GM21526 (cell line): ENCODE results near the gene CUZD1.
"Not testable (repeated sequence)": the region's sequence is repeated elsewhere in the genome, so short reads cannot be mapped to it uniquely, and the experiment has no call there.

ENCODE experiments used
- ATAC-seq: cut with Tn5 transposase; IDR thresholded peaks from one replicate; pipeline ENCODE4 v1.9.1; 2021; ENCODE audit warnings: moderate library complexity; ENCODE audit not compliant: unreplicated experiment, low FRiP score

CUZD1 gene

GRCh38 chr10:122858042-122858441, 12.4 kb upstream of the CUZD1 start:
- not testable (repeated sequence) for ATAC-seq

GRCh38 chr10:122856902-122857301, 11.2 kb upstream of the CUZD1 start:
- ATAC-seq = no peak

DNA sequence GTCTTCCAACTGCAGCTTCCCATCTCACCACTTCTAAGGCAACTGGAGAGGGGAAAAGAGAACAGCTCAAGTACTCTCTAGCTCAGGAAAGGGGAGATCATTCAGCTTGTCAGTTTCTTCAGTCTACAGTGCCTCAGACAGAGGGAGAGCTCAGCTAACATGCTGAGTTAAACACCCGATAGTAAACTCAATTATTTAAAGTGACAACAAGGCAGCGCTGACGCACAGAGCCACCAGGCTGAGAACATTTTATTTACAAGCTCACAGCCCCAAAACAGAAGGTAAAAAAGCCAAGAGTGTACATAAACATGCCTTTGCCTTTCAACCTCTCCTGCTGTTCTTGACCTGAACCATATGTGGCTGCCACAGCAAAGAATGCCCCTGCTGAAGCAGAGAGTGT, 10.1 kb upstream of the CUZD1 start:
- no peak for ATAC-seq

DNA sequence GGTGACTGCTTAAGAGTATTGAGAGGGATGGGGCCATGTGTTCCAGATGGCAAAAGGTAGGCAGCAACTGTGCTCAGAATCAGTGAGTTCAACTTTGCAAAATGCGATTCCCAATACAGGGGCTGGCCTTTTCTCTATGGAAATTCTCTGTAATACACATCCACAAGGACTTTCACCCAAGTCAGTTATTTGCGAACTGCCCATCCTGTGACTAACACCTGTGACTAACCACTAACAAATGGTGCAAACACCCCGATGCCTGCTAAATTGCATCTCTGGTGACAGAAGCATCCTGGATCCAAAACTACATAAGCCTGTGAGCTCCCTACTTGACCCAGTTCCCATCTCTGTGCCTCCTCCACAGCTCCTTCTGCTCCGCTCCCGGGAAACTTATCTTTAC, 9.0 kb upstream of the CUZD1 start:
- no peak for ATAC-seq

DNA sequence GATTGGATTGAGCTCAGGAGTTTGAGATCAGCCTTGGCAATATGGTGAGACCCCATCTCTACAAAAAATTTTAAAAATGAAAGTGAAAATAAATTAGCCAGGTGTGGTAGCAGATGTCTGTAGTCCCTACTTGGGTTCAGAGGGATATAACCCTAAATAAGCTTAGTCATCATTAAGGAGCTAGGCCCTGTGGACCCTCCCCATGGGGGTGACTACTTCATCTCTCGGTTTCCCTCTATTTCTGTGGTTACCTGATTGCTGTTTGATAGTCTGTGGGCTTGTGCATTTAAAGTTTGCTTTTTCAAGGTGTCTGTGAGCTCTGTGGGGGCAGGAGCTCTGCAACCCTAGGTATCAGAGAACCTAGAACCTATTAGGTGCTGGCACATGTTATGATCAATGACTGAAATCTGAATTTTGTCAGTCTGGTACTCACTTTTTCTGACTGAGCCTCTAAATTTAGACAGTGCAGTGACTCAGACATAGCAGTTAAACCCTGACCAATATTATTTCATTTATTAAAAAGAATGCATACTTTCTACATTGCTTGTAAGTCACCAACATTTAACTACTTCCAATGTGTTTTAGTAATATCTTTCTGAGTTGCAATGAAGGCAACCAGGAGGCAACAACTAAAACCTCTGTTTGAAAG, 8.1 kb upstream of the CUZD1 start:
- no peak for ATAC-seq

DNA sequence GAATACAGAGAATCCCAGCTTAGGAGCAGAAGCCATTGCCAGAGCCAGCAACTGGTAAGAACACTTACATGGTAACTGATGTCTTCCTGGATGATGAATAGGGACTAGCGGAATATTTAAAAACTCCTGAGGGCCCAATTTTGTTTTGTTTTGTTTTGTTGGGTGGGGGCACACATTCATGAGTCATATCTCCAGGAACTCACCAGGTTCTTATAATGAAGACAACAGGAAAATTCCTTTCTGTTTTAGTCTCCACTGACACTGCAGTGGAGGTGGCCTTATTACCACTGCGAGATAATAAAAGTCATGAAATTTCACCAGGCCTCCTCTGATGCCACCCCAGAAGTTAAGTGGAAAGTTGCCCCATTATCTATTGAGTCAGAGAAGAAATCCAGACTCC, 6.6 kb upstream of the CUZD1 start:
- ATAC-seq = no peak

- no peak for ATAC-seq
These were observed 5.3 kb upstream of the CUZD1 start for GRCh38 chr10:122850705-122851640.

GRCh38 chr10:122849900-122850605, 4.4 kb upstream of the CUZD1 start:
- ATAC-seq = no peak

GRCh38 chr10:122849090-122849489, 3.4 kb upstream of the CUZD1 start:
- ATAC-seq = no peak

GRCh38 chr10:122847782-122848604, 2.3 kb upstream of the CUZD1 start:
- ATAC-seq = no peak

- no peak for ATAC-seq
These were observed 1.5 kb downstream of the CUZD1 start for GRCh38 chr10:122844146-122844545.

- ATAC-seq = no peak
These were observed 4.1 kb downstream of the CUZD1 start for GRCh38 chr10:122841569-122841968.

DNA sequence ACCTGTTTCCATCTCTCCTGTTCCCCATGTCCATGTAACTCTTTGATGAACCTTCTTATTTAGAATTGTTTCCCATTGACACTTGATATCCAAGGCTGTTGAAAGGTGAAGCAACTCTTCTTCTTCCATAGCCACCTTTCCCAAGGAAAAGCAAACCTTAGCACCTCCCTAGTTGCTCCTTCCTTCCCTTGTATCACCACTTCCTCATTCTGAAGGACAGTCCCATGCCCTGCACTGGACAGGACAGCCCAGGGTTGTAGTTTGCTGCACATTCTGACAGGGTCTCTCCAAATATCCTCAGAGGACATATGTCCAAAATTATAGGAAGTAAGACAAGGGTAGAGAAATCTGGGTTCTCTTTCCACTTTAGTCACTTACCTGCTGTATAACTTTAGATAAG, 6.2 kb downstream of the CUZD1 start:
- no peak for ATAC-seq

DNA sequence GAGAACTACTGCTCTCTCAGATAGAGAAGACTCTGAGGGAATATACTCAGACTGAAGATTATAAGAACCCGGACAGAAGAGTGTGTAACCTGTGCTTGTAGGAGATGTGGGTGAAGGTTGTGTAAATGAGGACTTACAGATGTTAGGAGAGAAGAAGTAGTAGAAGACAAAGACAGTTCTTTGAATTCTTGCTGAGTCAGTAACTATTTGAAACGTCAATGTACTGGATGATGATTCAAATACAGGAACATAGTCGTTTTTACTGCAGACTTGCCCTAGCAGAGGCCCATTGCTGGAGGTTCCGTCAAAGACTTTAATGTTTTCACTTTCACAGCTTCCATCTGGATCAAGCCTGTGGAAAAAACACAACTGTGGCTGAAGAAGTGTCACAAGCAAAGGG, 6.8 kb downstream of the CUZD1 start:
- ATAC-seq = no peak

- ATAC-seq = no peak
These were observed 9.7 kb downstream of the CUZD1 start for GRCh38 chr10:122835908-122836307.

GRCh38 chr10:122830965-122831353, 14.7 kb downstream of the CUZD1 start:
- no peak for ATAC-seq

DNA sequence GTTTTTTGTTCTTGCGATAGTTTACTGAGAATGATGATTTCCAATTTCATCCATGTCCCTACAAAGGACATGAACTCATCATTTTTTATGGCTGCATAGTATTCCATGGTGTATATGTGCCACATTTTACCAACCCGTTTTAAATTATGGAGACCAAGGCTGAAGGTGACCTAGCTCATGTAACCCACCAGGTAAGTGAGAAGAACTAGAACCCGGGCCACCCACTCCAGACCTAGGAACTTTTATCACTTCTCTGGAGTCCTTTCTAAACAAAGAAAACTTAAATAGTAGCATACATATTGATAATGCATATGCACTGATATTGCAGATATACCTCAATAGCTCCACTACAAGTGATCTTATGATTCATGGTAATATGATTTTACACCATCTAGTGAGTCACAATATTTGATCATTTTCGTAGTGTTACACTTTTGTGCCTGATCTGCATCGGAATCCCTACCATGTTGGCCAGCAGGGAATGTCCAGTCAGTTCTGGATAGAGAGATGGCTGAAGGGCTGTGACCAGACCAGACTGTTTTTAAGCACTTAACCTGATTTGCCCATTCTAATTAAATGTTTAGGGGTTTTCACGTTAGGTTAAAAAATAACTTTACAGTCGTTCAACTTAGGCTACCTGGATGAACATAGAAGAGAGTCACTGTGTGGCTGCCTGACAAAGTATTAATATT, 15.2 kb downstream of the CUZD1 start:
- ATAC-seq = no peak

DNA sequence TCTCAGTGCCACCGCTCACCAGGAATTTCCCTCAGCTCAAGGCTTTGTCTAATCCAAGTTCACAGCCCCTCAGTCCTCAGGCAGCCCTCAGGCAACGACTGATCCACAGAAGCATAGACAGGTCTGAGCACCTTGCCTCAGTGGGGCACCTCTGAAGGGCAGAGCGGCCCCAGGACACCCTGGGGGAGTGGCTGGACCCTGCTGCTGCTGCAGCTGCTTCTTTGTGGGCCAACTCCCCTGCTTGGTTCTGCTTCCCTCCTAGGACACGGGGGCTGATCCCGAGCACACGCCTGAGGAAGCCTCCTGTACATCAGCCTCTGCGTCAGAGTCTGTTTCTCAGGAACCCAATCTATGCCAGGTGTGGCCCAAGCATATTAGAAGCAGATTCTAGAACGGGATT, 16.2 kb downstream of the CUZD1 start:
- no peak for ATAC-seq

DNA sequence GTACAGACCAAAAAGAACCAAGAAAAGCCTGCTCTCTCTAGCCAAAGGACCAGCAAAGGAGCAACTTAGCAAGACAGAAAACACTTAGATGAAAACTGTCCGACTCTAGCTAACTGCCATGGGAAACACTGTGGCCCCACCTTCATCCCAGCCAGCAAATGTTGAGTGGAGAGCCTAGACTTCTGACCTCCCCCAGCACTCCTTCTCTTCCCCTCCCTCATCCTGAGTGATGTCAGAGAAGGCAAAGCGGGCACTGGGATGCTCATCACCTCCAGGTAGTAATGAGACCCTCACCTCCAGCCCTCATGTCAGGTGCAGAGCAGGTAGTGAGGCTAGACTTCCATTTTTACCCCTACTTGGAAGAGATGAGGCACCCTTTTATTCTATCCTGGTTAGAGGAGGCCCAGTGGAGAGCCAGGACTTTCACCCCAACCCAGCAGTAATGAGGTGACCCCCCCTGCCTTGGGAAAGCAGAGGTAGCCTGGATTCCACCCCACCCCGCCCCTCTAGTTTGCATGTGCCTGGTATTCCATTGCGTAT, 16.9 kb downstream of the CUZD1 start:
- no peak for ATAC-seq

GRCh38 chr10:122827302-122827701, 18.4 kb downstream of the CUZD1 start:
- ATAC-seq = no peak
